Liver (tissue), 3 donors: ENCODE data around the gene KDM1B.

Experiments
- ATF3 ChIP-seq: IDR thresholded peaks from 2 replicates; pipeline ENCODE4 v1.6.1; 2016; ENCODE audit warnings: antibody characterized with exemption
- CTCF ChIP-seq: fragments of 150-350 bp; IDR thresholded peaks from 2 replicates; pipeline ENCODE4 v1.5.1; 2017; ENCODE audit warnings: improper control_type of control experiment, low read depth, low read length; ENCODE audit not compliant: missing input control
- EGR1 ChIP-seq, 2 donors: IDR thresholded peaks; 2 replicates each; pipeline ENCODE4 v1.6.1; 2016 to 2018; ENCODE audit warnings: antibody characterized with exemption in 2 of 2, low read depth in 2 of 2
- FOXA2 ChIP-seq: IDR thresholded peaks from 2 replicates; pipeline ENCODE4 v1.6.1; 2016; ENCODE audit warnings: antibody characterized with exemption
- GABPA ChIP-seq, 2 donors: IDR thresholded peaks in 1 of 2; conservative IDR thresholded peaks in 1 of 2; 2 replicates each; pipeline ENCODE4 v1.6.1; 2016; ENCODE audit warnings: antibody characterized with exemption in 2 of 2, mild to moderate bottlenecking in 1 of 2, moderate library complexity in 1 of 2
- JUND ChIP-seq, 2 donors: IDR thresholded peaks; 2 replicates each; pipeline ENCODE4 v1.6.1; 2016; ENCODE audit warnings: antibody characterized with exemption in 2 of 2
- MAX ChIP-seq: IDR thresholded peaks from 2 replicates; pipeline ENCODE4 v1.6.1; 2016; ENCODE audit warnings: antibody characterized with exemption
- TAF1 ChIP-seq: conservative IDR thresholded peaks from 2 replicates; pipeline ENCODE4 v1.6.1; 2016; ENCODE audit warnings: antibody characterized with exemption, mild to moderate bottlenecking
- donor health status: healthy.
- donor health status: healthy.

GRCh38 chr6:18216411-18216810 lies 61.2 kb downstream of the KDM1B start:
- TF ChIP-seq EGR1 (IDR thresholded peaks at IDR 0.05; ENCODE audit: low read depth in 2 of 2): no peak
- TF ChIP-seq CTCF: no peak
- no peak for TF ChIP-seq TAF1
- no peak for TF ChIP-seq FOXA2
- TF ChIP-seq JUND (IDR thresholded peaks at IDR 0.05): no peak
- TF ChIP-seq GABPA (IDR thresholded peaks at IDR 0.05 in 1 of 2, conservative IDR thresholded peaks at IDR 0.05 in 1 of 2): no peak
- TF ChIP-seq MAX: no peak
- no peak for TF ChIP-seq ATF3
